Anterior cingulate cortex (tissue), 58 donors: ENCODE data around the gene CPEB2.
A peak's percentile ranks its signal among the peaks of the same experiment; 100 is the strongest.
"Not testable (repeated sequence)": the region's sequence is repeated elsewhere in the genome, so short reads cannot be mapped to it uniquely, and the experiment has no call there.

Source experiments
- DNase-seq, 58 donors: peaks; one replicate each; lab custom pipeline; 2025; lab: John Stamatoyannopoulos, UW

Gene CPEB2

DNA sequence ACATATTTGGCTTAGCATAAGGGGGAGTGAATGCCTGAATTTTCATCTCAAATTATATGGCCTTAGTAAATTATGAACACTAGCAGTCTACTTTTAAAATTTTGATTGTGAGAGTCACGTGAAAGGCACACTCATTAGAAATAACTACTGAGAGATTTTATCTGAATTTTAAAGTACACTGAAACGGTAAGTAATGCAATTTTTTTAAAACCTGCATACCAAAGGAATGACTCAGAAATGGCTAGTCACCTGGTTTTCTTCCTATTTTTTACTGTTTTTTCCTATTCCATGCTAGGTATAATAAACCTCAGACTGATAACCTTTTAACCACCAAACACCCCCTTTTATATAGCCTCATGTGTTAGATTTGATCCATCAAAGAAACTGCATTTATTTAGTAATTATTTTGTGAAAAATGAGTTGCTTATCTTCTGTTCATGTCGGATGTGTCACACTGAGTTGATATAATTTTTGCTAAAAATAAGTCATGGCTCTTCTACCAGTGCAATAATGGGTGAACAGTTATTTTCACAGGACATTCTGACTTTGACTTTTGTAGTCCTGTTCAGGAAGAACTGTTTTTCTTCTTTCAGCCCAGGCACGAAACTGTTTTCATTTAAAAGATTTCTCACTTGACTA lies 40.4 kb downstream of the CPEB2 start:
- no peak for DNase-seq

DNA sequence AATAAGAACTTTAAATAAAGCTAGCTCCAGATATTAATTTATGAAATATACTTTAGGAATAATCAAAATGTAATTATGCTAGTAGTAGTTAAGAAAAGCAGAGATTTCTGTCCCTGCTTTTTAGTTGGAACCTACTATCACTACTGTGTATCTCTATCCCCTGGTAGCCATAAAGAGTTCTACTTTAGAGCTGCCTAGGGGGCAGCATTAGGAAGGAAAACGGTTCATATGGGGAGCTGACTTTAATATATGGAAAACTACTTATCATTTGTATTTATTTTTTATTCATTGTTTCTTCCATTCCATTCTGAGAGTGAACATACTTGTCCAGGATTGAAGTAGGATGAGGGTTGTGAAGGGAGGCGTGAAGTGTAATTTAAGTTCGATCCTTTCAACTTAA lies 40.9 kb downstream of the CPEB2 start:
- peak in 5 of 58 donors; percentile 7 to 19 (median 10) for DNase-seq

DNA sequence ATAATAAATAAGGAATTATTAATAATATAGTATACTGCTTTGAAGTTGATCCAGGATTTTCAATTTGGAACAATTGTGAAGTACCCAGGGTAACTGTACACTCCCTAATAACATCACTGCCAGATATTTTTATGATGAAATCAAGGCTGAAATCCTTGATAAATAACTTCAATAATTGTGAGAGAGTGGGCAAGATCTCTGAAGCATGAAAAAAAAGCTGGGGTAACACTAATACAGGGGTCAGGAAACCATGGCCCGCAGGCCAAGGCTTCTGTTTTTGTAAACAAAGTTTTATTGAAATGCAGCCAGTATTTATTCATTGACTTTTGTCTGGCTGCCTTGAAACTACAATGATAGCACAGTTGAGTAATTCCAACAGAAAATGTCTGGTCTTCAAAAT lies 41.6 kb downstream of the CPEB2 start:
- peak in 1 of 58 donors; percentile 30 for DNase-seq

DNA sequence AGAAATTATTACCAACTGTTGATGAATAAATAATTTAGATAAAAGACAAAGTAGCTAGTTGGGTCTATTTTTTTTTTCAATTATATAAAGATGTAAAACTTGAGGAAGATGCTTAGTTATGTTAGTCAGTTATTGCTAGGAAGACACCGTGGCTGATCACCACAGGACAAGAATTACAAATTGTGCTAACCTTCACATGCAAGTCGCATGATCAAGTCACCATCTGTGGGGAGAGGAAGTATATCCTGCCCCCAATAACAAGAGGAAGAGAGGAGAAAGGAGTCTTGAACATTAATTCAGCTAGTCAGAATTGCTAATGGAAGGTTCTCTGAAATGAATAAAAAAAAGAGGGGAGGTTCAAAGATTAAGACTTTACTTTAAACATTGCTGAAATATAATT lies 52.3 kb downstream of the CPEB2 start:
- DNase-seq: no peak

DNA sequence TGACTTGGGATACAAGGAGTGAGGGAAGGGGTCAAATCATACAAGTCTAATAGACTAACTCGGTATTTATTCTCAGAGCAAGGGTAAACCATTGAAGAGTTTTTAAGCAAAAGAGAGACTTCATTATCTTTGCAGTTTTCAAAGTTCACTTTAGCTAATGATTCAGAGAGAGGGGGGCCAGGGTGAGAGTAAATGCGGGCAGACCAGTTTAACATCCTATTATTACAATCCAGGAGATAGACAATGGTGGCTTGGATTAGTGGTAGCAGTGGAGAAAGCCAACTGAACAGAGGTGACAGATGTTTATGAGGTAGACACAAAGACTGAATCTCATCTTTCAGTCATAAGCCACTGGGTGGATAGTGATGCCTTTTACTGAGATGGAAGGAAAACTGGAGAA lies 57.9 kb downstream of the CPEB2 start:
- DNase-seq: no peak

DNA sequence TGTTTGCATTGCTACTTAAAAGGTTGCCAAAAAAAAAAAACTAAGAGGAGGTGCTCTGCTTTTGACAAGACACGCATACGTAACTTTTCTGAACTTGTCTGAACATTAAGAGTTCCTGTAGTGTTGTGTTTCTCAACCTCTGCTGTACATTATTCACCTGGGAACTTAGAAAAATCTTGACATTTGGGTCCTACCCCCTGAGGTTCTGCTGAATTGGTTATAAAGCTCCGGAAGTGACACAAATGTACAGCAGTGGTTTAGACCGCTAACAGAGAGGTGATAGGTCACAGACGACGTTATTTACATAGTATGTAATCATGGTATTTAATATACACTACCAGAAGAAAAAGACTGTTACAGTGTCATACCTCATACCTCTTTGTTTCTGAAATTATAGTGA lies 61.1 kb downstream of the CPEB2 start:
- DNase-seq: no peak

DNA sequence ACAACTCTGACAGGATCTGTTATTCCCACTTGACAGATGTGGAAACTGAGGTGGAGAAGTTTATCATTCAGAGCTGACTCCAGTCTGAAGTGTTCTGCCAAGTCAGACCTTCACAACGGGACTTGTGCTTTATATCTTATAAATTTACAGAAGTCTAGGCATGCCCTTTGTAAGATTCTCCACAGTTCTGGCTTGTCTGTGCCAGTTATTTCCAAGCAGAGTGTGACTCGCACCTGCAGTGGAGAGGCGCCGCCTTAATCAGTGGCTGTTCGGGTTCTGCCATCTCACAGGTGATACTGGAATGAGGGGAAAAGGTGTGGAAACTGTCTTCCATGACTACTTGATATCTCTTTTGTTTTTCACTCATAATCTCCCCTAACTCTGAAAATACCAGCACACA lies 63.2 kb downstream of the CPEB2 start:
- no peak for DNase-seq

DNA sequence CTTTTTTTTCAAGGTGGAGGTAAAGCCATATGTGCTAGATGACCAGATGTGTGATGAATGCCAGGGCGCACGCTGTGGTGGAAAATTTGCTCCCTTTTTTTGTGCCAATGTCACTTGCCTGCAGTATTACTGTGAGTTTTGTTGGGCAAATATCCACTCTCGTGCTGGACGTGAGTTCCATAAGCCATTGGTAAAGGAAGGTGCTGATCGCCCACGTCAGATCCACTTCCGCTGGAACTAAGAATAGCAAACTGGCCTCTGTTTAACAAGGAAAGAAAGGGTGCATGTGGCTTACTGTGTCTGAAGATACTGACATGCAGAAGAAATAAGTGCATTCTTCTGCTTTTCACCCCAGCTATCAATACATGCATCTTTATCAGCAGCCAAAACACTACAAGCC lies 63.9 kb downstream of the CPEB2 start:
- DNase-seq: peak in 3 of 58 donors; percentile 2 to 15 (median 4)

DNA sequence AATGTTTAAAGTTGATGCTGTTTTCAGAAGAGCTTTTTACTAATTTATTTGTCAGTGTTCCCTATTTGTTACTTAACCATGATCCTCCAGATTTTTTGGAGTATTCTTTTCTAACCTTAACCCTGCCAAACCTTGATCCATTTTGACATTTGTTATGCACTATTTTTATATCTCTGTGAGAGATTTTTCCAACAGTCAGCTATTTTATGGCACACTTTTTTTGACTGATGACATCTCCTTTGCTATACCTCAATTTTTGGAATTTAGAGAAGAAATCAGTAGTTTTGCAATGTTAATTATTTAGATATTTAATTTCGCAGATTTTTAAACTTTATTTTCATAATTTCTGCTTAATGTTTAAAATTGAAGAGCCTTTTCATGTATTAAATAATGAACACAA lies 66.0 kb downstream of the CPEB2 start:
- DNase-seq: no peak

DNA sequence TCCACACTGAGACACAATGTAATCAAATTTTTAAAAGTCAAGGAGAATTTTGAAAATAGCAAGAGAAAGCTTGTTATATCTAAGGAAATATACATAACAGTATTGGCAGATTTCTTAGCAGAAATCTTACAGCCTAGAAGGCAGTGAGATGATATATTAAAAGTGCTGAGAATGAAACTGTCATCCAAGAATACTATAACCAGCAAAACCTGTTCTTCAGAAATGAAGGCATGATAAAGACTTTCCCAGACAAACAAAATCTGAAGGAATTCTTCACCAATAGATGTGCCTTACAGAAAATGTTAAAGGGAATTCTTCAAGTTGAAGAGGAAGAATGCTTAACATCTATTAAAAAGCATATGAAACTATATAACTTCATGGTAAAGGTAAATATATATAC lies 73.6 kb downstream of the CPEB2 start:
- no peak for DNase-seq

DNA sequence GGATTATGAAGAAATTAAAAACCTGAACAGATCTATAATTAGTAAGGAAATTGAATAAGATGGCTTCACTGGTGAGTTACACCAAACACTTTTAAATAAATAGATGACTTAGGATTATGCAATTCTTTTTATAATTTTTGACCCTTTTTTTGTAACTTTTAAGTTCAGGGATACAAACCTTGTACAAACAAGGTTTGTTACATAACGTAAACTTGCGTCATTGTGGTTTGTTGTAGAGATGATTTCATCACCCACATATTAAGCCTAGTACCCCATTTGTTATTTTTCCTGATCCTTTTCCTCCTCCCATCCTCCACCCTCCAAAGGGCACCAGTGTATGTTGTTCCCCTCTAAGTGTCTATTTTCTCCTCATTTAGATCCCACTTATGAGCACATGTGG lies 75.7 kb downstream of the CPEB2 start:
- no peak for DNase-seq

DNA sequence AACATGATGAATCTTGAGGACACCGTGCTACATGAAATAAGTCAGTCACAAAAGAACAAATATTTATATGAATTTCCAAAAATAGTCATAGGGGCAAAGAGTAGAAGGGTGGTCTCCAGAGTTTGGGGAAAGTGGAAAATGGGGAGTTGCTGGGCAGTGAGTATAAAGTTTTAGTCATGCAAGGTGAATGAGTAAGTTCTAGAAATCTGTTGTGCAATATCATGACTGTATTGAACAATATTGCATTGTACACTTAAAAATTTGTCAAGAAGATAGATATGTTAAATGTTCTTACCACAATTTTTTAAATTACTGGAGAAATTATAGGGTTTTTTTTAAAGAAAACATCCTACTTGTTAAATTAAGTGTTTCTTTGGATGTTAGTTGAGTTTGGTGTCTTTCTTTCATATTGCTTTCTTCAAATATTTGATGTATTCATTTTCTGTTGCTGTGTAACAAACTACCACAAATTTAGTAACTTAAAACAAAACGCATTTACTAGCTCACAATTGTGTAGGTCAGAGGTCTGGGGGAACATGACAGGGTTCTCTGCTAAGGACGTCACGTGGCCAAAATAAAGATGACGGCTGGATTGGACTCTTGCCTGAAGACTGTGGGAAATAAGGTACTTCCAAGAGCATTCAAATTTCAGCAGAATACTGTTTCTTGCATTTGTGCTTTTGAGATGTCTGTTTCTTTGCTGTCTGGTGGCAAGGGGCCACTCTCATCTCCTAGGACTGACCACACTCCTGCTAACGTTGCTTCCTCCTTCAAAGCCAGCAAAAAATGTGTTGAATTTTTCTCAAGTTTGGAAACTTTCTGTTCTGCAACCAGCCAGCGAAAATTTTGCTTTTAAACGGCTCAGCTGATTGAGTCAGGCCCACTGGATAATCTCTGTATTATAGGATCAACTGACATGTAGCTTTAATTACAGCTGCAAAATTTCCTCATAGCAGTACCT lies 76.7 kb downstream of the CPEB2 start:
- DNase-seq: no peak

DNA sequence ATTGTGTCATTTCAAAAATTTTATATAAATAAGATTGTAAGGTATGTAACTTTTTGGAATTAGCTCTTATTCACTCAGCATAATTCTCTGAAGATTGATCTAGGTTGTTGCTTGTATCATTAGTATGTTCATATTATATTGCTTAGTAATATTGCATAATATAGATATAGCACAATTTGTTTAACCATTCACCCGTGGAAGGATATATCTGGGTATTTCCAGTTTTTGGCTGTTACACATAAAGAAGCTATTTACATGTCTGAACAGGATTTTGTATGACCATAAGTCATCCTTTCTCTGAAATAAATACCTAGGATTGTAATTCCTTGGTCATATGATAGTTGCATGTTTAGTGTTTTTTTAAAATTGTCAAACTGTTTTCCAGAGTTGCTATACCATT lies 82.5 kb downstream of the CPEB2 start:
- DNase-seq: no peak

DNA sequence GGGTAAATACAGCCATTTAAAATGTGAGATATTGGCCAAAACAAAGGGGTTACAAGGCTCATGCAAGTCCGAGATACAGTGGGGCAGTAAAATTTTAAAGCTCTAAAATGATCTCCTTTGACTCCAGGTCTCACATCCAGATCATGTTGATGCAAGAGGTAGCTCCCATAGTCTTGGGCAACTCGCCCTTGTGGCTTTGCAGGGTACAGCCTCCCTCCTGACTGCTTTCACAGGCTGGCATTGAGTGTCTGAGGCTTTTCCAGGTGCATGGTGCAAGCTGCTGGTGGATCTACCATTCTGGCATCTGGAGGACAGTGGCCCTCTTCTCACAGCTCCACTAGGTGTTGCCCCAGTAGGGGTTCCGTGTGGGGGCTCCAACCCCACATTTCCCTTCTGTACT lies 83.5 kb downstream of the CPEB2 start:
- not testable (repeated sequence) for DNase-seq

DNA sequence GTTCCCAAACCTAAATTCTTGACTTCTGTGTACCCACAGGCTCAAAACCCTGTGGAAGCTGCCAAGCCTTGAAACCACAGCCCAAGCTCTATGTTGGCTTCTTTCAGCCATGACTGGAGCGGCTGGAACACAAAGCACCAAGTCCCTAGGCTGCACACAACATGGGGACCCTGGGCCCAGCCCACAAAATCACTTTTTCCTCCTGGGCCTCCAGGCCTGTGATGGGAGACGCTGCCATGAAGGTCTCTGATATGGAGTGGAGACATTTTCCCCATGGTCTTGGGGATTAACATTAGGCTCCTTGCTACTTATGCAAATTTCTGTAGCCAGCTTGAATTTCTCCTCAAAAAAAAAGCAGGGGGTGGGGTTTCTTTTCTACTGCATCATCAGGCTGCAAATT lies 84.0 kb downstream of the CPEB2 start:
- not testable (repeated sequence) for DNase-seq

DNA sequence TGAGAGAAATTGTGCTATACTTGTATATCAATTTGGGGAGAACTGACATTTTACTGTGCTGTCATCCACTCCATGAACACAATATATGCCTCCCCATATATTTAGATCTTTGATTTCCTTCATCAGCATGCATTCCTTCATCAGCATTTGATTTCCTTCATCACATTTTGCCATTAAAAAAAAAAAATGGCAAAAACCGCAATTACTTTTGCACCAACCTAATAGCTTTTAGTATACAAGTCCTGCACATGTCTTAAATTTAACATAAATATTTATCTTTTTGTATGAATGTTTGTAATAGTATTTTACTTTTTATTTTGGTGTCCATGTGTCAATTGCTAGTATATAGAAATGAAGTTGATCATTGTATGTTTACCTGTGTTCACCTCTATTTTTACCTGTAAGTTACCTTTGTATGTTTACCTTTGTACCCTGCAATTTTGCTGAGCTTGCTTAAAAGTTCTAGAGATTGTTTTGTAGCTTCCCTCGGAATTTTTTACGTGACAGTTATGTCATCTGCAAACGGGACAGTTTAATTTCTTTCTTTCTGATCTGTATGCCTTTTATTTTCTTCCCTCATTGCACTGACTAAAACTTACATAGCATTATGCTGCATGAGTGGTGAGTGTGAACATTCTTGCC lies 86.2 kb downstream of the CPEB2 start:
- DNase-seq: no peak

DNA sequence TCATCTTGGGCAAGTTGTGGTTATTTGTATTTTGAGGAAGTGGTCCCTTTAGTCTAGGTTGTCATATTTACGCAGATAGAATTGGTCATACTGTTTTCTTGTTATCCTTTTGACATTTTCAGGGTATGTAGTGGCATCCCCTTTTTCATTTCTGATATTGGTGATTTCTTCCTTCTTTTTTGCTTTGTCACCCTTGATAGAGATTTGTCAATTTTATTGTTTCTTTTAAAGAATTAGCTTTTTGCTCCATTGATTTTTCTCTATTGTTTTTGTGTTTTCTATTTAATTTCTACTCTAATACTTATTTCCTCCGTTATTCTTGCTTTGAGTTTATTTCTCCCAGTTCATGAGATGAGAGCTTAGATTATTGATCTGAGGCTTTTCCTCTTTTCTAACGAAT lies 87.7 kb downstream of the CPEB2 start:
- DNase-seq: no peak

DNA sequence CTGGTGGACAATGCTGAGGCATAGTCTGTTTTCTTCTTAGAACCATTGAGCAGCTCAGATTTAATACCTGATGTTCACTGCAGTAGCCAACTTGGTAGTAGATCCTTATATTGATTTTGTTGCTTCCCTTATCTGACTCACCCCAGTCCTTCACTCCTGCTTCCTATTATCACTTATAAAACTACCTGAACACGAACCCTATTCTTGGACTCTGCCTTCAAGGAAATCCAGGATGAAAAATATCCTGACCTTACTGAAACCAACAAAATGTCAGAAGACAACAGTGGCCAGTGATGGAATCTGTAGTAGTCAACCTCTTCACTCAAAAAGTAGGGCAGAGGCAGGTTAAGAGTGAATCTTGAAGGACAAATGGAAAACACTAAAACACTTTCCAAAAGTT lies 98.1 kb downstream of the CPEB2 start:
- DNase-seq: no peak

DNA sequence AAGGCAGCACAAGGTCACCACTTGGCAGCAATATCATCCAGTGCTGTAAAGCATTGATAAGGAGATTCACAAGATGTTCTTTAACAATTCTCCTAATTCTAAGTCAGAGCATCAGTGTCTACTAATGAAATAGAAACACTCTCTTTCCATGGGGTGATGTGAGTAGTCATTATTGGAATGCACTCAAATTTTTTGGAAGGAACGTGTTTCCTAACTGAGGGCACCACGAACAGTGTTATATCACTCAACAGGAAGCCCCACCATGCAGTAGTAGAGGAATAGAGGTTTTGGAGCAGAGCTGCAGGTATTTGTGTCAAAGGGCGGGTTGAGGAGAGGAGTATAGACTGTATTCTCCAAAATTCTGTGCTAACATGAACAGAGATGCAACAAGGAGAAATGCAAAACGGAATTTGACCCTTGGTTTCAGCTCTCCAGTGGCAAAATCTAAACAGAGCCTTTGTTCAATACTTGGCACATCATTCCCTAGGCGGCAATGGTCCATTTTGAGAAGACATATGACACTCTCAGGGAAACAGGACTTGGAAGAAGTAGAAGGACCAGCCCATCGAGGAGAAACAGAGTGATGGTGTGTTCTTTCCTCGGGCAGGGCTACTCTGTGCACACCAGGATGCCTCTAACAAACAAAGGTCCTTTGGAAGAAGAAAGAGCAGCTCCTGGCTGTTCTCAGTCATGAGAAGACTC lies 98.9 kb downstream of the CPEB2 start:
- DNase-seq: peak in 32 of 58 donors; percentile 1 to 82 (median 26)

DNA sequence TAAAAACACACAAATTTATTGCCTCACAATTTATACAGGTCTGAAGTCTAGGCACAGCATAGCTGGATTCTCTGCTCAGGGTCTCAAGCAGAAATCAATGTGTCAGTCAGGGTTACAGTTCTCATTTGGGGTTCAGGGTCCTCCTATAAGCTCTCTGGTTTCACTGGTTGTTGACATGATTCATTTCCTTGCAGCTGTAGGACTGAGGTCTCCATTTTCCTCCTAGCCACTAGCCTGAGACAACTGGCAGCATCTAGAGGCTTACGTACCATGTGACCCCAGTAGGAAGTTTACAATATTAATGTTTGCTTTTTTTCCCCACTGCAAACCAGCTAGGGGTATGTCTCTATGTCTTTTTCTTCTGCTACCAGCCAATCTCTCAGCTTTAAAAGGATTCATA lies 102.5 kb downstream of the CPEB2 start:
- DNase-seq: no peak

DNA sequence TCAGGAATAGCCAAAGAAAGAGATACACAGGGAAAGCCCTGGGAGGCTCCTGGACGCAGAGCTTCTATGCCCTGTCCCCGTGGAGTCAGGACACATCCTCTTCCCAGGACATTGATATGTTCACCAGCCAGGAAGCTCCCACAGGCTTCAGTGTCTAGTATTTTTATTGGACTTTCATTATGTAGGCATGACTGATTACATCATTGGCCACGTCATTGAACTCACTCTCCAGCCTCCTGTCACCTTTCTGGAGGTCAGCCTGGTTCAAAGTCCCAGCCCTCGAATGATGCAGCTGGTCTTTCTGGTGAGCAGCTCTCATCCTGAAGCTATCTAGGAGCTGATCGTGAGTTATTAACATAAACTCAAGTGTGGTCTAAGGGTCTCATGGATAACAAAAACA lies 104.1 kb downstream of the CPEB2 start:
- DNase-seq: no peak
